Effector CD4-positive, alpha-beta T cell (primary cell): ENCODE data around the gene POGK.
"Not testable (repeated sequence)": the region's sequence is repeated elsewhere in the genome, so short reads cannot be mapped to it uniquely, and the experiment has no call there.

Experiments used
- DNase-seq: peaks from one replicate; pipeline ENCODE4 v3.0.0-alpha.2; 2020
- total RNA-seq: gene quantifications from one replicate; lab custom pipeline; 2026; lab: John Stamatoyannopoulos, UW

Gene POGK
- total RNA-seq = 61.9 reads per million, percentile 73 among the genes with 10 or more reads in this experiment

GRCh38 chr1:166838766-166839599, at the start of gene POGK:
Gene POGK, plus strand, starts transcription at chr1:166839475. Its CDS starts 1,482 bp downstream, at chr1:166840957.
- DNase-seq = peak; percentile 71

DNA sequence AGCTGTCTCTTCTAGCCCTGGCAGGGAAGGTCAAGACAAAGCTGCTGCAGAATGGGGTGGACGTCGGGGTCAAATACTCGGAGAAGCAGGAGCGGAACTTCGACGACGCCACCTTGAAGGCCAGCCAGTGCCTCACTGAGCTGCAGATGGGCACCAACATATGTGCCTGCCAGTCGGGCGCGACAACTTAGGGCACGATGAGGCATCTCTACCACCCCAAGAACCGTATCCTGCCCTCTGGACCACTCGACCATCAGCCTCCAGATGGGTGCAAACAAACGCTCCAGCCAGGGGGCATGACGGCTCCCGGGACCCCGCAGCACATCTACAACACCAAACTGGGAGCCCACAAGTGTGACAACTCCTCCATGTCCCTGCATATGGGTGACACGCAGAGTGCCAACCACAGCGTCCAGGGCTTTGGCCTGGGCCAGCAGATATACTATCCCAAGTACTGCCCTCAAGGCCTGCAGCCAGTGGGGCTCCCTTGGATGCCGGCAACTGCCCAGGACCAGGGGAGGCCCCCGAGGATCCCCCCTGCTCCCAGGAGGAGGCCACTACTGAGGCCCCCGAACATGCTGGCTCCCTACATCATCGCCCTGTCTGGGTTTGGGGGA, 42.5 kb upstream of the POGK start:
- no peak for DNase-seq

GRCh38 chr1:166808952-166809351, 30.3 kb upstream of the POGK start:
- DNase-seq = no peak

GRCh38 chr1:166811691-166812090, 27.6 kb upstream of the POGK start:
- DNase-seq = no peak

DNA sequence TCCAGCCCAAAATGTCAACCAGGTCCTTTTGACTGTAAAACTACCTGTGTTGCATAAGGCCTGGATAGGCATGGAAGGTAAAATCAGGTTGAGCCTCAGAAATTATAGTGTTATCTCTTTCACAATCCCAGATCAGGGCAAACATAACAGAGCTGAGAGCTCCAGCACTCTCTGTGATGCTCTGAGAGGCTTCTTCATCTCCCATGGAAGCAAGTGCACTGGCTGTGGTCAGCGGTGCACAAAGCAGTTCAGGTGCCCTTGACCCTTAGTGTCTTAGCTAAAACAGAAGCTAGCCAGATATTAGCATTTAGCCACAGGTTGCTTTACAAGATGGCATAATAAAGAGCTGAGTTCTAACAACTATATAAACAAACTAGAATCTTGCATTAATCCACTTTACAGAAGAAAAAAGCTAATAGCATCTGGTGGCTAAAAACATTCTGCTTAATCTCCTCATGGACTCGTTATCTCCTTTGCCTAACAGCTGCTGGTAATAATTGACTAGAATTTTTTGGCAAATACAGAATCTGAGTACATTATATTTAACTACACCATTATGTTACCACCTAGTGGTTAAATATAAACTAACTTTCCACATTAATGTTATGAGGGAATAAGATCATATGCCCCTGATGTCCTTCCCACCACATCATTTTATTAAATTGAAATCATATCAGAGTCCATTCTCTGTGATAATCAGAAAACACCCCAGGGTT, 25.6 kb upstream of the POGK start:
- no peak for DNase-seq

GRCh38 chr1:166814611-166815010, 24.7 kb upstream of the POGK start:
- DNase-seq = no peak

- DNase-seq = no peak
Measured at GRCh38 chr1:166819974-166820373, 19.3 kb upstream of the POGK start.

- no peak for DNase-seq
Measured at GRCh38 chr1:166822385-166822784, 16.9 kb upstream of the POGK start.

DNA sequence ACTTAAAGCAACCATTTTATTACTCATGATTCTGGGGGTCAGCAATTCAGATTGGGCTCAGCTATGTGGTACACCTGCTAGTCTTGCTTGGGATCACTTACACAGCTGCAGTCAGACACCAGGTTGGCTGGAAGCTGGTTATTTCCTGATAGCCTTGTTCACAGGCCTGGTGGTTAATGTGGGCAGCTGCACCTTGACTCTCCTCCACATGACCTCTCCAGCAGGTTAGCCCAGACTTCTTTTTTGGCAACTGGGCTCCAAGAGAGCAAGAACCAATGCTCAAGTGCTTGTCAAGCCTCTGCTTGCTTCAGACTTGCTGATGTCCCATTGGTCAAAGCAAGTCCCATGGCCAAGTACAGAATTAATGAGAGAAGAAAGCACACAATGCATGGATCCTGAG, 11.8 kb upstream of the POGK start:
- no peak for DNase-seq

DNA sequence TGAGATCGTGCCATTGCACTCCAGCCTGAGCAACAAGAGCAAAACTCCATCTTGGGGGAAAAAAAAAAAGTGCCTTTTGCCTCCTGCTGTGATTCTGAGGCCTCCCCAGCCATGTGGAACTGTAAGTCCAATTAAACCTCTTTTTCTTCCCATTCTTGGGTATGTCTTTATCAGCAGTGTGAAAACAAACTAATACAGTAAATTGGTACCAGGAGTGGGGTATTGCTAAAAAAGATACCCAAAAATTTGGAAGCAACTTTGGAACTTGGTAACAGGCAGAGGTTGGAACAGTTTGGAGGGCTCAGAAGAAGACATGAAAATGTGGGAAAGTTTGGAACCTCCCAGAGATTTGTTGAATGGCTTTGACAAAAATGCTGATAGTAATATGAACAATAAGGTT, 9.5 kb upstream of the POGK start:
- DNase-seq = not testable (repeated sequence)

GRCh38 chr1:166836733-166837132, 2.5 kb upstream of the POGK start:
- DNase-seq = no peak

- peak; percentile 41 for DNase-seq
Measured at GRCh38 chr1:166839600-166840308, 479 bp downstream of the POGK start.

DNA sequence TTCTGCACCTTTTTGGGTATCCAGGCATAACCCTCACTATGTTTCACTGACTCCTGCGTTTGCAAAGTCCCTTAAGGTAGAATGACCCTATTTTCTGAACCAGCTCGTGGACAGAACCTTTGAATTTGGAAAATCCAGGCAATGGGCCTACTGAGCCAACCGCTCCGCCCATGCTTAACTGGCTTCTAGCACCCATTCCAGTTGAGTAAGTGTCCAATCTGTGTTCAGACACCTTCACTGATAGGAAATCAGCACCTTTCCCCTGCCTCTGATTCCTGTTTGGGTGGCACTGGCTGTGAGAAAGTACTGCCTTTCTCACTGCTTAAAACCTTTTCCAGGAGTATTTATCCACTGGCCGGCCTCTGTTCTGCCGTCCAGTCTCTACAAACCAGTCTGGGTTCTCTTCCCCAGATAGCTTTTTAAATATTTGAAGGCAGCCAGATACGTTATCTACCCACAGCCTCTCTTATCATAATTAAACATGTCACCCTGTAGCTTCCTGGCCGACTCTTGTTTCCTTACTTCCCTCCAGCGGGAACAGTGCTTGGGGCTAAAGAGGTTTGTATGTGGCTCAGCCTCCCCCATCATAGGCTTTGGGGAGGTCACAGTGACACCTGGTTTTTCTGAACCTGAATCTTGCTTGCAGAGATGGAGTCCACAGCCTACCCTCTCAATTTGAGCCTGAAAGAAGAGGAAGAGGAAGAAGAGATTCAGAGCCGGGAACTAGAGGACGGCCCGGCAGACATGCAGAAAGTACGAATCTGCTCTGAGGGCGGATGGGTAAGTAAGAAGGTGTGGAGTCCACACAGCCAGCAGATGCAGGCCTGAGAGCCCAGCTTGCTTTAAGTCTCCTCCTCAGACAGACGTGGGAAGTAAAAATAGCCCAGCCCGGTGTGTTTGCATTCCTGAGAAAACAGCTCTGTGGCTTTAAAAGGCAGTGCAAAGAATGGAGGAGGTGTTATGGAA, 1.3 kb downstream of the POGK start:
- no peak for DNase-seq

DNA sequence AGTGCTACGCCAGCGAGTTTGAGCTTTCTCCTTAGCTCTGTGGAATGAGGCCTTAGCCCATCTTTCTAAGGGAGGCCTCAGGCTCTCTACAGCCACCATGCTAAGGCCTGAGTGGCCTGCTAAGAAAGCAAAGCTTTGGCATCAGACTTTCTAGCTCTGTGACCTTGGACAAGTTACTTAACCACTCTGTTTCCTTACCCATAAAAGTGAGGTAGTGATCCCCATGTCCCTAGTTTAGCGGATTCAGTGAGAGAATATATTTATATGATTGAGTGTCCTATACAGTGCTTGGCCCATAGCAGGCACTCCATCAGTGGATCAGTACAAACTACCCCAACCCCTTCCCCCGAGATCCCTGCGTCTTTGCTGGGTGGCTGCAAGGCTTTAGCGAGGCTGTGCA, 4.0 kb downstream of the POGK start:
- DNase-seq = no peak

DNA sequence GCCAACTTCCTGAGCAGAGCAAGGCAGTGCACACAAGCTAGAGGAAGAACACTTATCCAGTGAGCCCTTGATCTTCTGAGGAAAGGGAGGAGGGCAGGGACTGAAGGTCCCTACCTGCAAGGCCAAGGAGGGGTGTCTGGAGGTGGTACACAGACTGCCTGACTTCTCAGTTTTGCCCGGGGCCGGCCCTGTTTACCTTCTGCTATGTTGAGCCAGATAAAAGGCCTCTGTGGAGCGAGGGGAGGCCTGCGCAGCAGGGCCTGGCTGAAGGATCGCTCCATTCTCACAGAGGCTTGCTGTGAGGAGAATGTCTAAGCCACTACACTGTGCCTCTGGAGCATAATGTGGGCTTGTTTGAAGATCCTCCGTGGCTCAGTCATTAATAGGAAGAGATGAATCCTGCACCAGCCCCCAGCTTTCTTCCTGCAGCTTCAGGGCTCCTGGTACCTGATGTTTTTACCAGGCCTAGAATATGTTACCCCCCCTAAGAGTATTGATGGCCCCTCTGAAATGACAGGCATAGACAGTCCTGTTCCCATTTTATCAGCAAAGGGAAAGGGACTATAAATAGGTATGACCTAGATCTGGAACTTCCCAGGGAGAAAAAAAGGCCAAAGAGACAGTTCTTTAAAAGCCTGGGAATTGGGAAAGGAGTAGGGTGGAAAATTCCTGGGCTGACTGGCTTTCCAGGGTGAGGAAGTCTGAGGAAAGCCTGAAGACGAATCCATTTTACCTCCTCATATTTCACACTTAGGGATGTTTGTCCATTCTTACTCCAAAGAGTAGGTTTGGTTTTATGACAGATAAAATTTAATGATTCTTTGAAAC, 4.7 kb downstream of the POGK start:
- DNase-seq = no peak

DNA sequence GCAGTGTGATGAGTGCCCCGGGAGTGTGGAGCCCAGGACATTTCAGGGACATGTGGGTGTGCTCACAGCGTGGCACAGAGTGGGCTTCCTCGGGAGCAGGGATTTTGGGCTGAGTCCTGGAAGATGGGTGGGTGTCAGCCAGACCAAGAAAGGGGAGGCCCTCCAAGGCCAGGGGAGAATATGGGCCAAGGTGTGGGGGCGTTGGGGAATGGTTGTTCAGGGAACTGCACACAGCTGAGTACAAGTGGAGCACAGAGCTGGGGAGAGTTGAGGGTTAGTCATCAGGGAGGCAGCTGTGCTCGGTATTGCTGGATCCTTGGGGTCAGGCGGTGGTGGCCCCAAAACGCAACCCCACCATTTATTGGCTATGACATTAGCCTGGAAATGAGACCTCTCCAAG, 5.5 kb downstream of the POGK start:
- DNase-seq = no peak

DNA sequence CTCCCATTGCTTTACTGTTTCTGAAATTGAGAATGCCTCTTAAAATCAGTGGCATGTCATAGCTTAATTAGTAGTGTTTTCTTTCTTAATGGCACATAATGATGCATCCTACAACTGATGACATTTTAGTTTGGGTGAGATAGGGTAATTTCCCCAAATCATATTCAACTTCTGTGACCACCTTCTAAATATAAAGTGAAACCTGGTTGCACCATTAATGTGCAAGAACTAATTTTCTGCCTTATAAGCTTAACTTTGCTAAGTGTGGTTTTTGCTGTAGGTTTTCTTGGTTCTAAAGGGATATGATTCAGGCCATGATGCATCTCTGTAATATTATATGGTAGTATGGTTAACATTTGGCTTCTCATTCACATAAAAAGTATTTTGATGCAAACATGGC, 8.9 kb downstream of the POGK start:
- DNase-seq = no peak

GRCh38 chr1:166849135-166849534, 9.9 kb downstream of the POGK start:
- DNase-seq = no peak

DNA sequence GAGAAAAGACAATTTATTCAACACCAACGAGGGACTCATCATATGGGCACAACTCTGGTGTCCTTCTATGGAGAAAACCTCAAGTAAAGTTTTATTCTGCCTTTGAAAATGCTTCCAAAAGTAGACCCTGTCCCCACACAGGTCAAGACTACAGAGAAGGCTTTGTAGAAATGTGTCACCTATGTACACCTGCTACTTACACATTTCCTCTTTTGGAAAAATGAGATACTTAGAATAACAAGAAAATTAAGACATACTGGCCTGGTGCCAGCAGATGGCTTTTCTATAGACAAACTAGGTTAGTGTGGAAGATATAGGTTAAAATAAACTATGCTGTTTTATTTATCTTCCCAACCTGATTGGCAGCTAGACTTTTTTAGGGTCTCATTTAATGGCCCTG, 13.6 kb downstream of the POGK start:
- DNase-seq = no peak

DNA sequence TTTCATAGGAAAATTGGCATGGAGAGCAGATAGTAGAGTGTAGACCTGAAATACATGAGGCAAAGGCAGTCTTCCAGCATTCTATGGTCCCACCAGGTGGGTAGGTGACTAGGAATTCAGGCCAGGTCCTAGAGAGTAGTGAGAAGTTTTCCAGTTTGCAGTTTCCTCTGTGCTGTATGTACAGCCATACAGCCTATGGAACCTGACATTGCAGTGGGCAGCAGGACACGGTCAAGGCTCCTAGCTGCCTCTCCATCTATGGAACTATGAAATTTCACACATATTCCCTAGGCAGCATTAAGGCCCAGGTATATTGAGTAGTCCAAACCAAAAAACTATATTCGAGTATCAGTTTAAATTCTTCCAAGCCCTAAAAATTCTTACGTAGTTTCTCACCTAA, 16.3 kb downstream of the POGK start:
- DNase-seq = no peak

- DNase-seq = no peak
Measured at GRCh38 chr1:166857995-166858394, 18.7 kb downstream of the POGK start.
